HG02981 (cell line): ENCODE data around the gene RAVER1.
"Not testable (repeated sequence)": the region's sequence is repeated elsewhere in the genome, so short reads cannot be mapped to it uniquely, and the experiment has no call there.

ENCODE experiments used
- ATAC-seq: cut with Tn5 transposase; IDR thresholded peaks from one replicate; pipeline ENCODE4 v1.9.1; 2021; ENCODE audit warnings: mild to moderate bottlenecking, moderate library complexity; ENCODE audit not compliant: unreplicated experiment

RAVER1 gene

DNA sequence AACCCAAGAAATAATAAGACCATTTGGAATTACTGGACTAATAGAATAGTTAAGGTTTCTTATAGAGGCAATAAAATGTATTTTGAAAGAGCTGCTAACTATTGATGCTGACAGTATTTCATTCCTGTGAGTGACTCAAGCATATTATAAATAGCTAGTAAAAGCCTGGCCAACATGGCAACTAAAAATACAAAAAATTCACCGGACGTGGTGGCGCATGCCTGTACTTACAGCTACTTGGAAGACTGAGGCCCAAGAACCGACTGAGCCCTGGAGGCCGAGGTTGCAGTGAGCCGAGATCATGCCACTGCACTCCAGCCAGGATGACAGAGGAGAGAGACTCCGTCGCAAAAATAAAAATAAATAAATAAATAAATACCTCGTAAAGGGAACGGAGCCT is 11.5 kb upstream of the RAVER1 start:
- no peak for ATAC-seq

DNA sequence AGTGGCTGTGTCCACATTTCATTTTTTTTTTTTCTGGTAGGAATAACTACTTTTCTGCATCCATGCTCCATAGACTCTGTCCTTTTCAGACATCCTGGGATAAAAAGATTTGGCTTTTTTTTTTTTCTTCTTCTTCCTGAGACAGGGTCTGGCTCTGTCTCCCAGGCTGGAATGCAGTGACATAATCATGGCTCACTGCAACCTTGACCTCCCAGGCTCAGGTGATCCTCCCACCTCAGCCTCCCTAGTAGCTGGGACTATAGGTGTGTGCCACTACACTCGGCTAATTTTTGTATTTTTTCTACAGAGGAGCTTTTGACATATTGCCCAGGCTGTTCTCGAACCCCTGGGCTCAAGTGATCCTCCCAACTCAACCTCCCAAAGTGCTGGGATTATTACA is 10.2 kb upstream of the RAVER1 start:
- ATAC-seq = no peak

DNA sequence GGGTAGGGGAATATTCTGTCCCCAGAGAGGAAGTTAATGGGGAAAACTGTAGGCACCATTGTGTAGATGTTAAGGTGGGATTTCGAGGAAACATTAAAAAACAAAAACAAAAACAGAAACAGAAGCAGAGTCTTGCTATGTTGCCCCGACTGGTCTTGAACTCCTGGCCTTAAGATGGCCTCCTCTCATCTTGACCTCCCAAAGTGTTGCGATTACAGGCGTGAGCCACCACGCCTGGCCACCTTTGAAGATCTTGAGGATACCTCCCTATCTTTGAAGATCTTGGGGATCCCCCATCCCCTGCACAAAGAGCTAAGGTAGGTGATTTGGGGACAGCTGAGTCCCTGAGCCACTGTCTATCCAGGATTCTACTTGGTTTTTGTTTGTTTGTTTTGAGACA is 6.6 kb upstream of the RAVER1 start:
- ATAC-seq = no peak

DNA sequence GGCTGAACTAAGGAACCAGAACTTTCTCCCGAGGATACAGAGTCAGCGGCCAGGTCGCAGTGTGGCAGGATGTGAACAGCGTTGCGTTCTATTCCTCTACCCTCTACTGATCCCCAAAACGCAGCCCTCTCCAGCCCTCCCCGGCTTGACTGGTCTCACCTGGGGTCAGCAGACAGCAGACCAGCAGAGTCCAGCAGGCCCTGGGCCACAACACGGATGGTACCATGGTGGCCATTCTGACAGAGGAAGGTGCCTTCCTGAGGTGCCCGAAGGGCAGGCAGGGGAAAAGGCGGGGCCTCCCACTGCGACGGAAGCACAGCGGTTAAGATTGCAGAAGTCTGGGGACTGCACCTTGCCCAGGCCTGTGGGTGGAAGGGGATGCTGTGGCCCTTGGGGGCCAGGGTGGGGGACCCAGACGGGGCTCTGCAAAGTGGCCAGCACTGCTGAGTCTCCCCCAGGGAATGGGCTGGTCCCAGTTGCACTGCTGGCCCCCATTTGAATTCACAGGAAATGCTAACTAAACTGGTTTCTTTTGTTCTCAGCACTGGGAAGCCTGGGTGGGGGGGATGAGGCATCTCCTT is 6.1 kb upstream of the RAVER1 start, which contains the start of gene ICAM3:
Gene ICAM3, minus strand, starts transcription at position 245 of the 581 bp plus-strand sequence. Its CDS starts 10 bp downstream, at position 235.
- ATAC-seq = peak; percentile 63

DNA sequence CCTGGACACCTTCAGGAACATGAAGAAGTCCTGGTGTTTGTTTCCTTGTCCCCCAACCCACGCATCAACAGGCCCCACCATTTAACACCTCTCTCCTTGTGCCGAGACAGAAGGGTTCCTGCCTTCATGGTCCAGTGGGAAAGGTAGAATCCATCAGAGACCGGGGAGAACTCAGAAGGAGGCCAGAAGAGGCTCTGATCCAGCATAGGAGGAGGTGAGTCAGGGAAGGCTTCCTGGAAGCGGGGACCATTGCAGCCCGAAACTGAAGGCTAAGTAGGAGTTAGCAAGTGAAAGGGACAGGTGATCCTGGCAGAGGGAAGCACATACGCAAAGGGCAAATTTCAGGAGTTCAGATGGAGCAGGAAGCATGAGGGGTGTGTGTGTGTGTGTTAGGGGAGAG is 5.6 kb upstream of the RAVER1 start:
- ATAC-seq = no peak

DNA sequence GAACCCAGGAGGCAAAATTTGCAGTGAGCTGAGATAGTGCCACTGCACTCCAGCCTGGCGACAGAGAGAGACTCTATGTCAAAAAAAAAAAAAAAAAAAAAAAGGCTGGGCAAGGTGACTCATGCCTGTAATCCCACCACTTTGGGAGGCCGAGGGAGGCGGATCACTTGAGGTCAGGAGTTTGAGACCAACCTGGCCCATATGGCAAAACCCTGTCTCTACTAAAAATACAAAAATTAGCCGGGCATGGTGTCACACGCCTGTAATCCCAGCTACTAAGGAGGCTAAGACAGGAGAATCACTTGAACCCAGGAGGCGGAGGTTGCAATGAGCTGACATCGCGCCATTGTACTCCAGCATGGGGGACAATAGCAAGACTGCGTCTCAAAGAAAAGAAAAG is 3.4 kb upstream of the RAVER1 start:
- ATAC-seq = not testable (repeated sequence)

DNA sequence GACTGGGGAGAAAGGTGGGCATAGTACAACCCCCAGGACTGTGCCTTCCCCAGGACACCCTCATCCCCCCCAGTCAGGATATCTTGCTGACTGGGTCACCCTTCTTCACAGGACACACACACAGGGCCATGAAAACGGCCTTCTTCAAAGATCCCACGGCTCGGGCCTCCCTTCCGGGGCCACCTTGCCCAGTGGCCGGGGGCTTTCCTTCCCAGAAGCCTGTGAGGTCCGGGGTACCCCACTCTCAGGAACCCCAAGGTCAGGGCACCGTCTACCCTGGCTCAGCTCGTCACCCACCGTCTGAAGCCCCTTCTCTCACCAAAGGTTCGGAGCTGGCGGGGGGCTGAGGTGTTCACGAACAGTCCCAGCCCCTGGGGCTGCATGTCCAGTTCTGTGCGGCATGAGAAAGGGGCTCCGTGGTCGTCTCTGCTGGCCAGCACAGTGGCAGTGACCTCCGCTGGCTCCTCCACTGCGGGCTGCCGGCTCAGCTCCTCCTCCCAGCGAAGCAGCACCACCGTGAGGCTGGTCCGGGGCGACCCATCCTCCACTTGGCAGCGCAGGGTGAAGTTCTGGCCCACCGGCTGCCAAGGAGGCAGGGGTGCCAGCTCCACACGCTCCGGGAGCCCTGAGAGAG is 2.1 kb upstream of the RAVER1 start:
- ATAC-seq = no peak

DNA sequence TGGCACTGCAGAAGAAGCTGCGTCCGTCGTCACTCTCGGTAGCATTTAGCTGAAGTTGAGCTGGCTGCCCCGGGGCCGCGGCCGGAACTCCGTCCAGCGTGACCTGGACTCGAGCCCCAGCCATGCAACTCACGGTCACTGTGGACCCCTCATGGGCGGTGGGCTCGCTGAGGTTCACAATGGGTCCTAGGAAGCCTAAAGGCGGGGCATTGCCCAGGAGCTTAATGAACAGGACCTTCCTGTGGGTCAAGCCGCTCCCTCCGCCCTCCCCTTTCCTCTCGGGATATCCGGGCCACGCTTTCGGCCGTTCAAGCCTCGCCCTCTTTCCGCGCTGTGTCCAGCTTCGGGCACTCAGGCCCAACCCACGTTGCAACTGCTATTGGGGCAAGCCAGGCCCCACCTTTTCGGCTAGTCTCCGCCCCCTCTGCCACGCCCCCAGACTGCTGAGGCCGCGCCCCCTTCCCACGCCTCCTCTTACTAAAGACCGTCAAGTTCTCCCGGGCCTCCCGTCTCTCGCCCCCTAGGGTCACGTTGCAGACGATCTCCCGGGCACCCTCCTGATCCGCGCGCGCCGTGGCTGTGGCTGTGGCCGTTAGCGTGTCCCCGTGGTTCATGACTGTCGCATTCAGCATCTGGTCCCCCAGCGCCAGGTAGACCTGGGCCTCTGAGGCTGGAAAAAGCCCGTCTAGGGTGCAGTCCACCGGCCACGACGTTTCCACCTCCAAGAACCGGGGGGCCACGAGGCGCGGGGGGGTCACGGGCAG is 1.4 kb upstream of the RAVER1 start:
- ATAC-seq = no peak

DNA sequence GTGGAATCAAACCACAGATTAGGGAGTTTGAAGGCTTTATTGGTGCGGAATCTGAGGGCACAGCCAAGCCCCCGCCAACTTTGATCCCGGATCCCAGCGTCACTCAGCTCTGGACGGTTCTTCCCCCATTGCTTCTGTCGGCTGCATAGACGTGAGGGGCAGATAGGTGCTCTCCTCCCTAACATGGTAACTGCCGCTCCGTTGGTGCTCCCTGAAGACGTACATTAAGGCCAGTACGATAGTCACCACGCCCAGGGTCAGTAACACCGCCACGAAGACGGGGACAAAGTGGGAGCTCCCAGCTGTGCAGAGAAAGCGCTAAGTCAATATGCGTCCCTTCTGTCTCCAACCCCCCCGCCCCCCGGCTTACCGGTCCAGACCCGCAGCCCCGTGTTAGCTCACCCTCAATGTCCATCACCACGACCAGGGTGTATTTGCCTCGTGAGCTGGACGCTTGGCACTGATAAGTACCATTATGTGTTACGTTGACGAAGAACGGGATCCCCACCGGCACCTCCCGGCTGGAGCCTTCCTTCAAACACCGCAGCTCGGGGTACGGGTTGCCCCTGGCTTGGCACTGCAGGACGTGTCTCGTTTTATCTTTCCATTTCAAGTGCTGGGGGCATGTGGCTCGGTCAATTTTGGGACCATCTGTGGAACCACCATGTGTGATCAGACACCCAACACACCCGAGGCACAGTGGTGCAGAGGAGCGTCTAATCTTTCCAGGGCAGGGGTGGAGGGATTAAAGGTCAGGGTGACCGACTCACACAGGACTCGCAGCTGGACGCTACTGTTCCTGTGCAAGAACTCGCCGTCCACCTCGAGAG is 644 bp upstream of the RAVER1 start:
- peak; percentile 7 for ATAC-seq

DNA sequence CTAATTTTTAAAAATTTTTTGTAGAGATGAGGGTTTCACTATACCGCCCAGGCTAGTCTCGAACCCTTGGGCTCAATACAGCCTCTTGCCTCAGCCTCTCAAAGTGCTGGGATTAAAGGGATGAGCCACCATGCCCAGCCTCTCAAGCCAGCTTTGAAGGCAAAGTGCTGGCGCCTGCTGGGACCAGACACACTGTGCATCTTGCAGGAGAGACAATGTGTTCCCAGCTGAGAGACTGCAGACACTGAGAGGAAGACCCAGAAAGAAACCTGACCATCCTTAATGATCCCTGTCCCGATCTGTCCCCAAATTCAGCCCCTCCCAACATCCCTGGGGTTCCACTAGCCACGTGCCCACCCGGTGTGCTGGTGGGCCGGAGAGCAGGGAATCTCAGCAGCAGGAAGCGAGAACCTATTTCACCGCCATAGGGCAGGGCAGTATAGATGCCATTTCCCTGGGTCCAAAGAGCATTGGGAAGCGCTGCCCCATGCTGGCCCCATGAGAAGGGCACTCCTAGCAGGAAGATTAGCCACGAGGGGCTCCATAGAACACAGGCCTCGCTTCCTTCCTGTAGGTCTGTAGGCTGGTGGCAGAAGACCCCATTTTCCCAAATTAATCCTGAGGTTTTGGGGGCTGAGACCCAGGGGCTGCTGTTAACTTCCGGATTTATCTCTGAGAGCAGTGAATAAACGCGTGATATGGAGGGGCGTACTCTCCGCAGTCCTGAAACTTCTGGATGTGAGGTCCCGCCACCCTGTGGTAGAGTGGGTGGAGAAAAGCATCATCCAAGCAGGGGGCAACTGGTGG is 968 bp downstream of the RAVER1 start:
- ATAC-seq = no peak

DNA sequence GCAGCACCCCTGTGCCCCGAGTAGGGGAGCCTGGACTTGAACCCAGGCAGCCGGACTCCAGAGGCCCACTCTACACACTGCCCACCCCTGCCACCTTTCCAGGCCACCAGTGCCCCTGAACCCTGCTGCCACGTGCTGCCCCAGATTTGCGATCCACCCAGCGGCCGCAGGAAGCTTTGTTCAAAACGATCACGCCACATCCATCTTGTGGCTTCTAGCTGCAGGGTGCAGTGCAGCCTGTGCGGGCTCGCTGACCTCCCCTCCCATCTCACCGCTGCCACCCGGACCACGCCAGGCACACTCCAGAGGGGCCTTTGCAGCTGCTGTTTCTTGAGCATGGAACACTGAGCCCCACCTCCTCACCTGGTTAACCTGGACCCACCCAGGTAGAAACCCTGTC is 3.8 kb downstream of the RAVER1 start:
- no peak for ATAC-seq

DNA sequence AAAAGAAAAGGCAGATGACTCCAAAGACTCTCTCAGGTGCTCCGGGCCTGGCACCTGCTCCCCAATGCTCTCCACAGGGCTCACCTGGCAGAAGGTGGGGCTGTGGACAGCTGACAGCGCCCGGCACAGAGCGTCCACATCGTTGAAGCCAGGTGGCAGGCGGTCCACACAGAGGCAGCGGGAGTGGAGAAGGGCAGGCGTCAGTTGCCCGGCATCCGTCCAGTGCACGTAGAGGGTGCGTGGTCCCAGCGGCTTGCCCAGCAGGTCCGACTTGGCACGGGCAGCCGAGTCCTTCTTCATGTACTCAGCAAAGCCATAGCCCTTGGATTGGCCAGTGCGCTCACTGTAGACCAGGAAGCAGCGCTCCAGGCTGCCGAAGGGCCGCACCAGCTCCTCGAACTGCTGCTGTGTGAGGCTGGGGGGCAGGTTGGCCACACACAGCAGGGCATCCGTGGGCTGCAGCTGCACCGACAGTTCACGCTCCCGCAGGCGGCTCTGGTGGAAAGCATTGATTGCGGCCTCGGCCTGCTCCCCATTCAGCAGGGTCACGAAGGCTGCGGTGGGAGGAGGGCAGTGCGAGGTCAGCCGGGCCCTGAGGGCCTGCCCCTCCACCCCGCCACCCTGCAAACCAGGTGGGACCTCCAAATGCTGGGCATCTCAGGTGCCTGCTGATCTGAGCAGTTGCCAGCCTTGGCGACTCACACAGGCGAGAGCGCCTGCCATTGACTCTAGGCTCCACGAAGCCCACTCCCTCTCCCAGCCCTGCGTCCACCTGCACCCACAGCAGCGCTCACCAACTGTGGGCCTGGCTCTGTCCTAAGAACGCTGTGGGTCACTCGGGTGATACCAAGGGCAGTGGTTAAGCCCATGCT is 4.5 kb downstream of the RAVER1 start:
- no peak for ATAC-seq

DNA sequence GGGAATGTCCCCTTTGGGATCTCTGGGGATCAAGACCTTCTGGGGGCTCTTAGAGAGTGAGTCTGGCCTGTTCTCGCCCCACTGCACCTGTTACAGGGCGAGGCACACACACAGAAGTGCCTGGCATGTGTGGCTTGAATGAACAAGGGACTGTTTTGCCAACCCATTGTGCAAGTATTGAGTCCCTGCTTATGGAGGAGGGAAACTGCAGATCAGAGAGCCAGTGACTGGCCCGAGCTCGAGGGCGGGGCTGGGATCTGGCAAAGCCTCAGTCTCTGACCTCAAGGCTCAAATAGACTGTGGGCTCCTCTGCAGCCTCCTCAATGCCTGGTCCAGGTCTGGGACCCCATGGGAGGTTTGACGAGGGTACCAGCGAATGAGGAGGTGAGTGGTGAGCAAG is 5.5 kb downstream of the RAVER1 start:
- ATAC-seq = no peak

DNA sequence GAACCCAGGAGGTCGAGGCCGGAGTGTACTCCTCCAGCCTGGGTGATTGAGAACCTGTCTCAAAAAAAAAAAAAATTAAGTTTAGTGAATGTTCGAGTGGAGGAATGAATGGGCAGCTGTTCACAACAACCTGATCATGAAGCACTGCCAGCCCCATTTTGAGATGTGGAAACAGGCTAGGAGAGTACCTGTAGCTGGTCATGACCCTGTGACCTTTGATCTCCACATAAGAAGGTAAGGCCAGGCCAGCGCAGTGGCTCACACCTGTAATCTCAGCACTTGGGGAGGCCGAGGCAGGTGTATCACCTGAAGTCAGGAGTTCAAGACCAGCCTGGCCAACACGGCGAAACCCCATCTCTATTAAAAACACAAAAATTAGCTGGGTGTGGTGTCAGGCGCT is 7.6 kb downstream of the RAVER1 start:
- ATAC-seq = no peak

DNA sequence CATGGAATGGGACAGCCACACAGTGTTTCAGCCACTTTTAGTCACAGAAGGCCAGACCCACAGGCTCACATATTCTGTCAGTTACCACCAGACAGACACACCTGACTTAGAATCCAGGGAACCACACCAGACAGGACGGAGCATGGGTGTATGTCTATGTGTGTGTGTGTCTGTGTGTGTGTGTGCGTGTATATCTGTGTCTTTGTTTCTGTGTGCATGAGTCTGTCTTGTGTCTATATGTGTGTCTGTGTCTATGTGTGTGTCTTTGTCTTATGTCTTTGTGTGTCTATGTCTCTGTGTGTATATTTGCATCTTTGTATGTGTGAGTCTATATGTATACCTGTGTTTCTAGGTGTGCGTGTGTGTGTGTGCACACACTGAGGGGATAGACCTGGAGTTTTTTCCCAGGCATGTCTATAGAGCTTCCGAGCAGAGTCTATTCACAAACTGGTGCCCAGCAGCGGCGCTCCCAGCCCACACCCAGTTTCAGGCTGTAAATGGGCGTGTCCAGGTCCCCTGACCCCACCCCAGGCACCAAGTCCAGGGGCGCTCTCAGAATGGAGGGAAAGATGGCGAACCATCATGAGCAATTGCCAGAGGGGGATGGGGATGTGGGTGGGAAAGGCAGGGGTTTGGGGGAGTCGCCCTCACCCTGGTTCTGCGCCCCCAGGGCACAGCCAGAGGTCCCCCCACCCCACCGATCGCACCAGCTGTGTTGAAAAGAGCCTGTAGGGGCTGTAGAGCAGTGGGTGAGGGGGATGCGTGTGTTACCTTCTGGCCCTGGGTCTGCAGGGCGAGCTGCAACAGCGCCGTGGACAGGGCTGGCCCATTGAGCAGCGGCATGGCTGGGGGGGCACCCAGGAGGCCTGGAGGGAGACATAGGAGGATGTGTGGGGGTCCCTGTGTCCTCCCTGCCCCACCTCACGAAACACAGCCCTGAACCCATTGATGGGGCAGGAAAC is 11.2 kb downstream of the RAVER1 start:
- no peak for ATAC-seq

DNA sequence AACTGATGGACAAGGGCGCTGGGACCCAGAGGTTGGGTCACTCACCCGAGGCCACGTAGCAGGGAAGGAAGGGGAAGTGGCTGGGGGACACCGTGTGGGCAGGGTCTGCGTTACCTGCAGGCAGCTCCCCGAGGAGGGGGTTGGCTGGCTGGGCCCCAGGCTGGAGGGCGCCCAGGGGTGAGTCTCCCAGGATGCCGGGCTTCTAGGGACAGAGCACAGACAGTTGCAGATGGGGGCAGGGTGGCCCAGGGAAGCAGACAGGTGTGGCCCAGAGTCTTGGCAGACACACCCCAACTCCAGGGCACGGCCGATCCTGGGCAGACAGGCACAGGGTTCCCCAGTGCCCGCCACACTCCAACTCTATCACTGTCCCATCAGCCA is 11.9 kb downstream of the RAVER1 start:
- ATAC-seq = no peak

DNA sequence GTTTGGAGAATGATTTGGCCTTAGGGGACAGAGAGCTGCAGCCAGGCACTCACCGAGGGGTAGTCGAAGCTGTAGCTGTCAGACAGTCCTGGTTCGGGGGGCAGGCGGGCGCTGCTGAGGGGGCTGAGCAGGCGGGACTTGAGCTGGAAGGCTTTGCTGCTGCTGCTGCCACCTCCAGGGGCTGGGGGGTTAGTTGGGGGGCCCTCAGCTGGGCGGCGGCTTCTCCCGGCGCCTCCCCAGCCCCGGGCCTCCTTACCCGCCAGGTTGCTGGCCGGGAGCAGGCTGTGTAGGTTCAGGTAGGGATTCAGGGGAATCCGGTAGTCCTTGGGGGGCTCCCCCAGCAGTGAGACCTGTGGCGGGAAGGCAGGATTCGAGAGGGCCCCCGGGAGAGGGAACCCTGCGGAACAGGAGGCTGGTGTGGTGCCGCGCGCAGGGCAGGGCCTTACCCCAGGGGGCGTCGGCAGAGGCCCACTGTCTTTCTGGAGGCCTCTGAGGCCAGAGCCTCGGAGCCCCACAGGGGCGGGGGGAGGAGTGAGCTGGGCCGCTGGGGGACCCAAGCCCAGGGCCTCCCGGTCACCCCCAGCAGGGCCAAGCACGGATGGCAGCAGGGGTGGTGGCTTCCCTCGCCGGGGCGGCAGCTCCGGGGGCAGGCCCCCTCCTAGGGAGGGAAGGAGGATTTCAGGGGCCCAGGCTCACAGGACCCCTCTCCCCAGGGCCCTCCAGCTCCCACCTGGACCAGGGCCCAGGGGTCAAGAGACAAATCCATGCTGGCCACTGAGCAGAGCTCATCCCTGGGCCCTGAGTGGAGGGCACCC is 12.5 kb downstream of the RAVER1 start:
- no peak for ATAC-seq
